Measurements from ENCODE around the gene ALPK1. TPM values are rescaled to one million over a fixed set of nuclear protein-coding genes. Genes with fewer than 3 reads are reported as not detected.

ALPK1 gene
- total and polyA plus RNA-seq, 2 experiments from 2014 or later = 0.10 to 0.49 TPM

GRCh38 chr4:112253382-112254000, 43.7 kb upstream of the ALPK1 start:
- H3K9me2 ChIP-seq (ENCODE audit: insufficient read depth) = no peaks in the 10 kb centered on the region
- H3K4me3 ChIP-seq = no peak overlapping the region
- DNase-seq (ENCODE audit: low spot score) (peak; percentile 42), ATAC-seq (peak; percentile 38)
- no peak for TF ChIP-seq CTCF (conservative IDR thresholded peaks at IDR 0.05; ENCODE audit: low read depth in 2 of 2)
- TF ChIP-seq, protein P1, sequence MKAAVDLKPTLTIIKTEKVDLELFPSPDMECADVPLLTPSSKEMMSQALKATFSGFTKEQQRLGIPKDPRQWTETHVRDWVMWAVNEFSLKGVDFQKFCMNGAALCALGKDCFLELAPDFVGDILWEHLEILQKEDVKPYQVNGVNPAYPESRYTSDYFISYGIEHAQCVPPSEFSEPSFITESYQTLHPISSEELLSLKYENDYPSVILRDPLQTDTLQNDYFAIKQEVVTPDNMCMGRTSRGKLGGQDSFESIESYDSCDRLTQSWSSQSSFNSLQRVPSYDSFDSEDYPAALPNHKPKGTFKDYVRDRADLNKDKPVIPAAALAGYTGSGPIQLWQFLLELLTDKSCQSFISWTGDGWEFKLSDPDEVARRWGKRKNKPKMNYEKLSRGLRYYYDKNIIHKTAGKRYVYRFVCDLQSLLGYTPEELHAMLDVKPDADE (IDR thresholded peaks at IDR 0.05) = no peak
- TF ChIP-seq ZNF462 (CRISPR knock-in tag; IDR thresholded peaks at IDR 0.05) = no peak
- no peak for TF ChIP-seq NANOG (IDR thresholded peaks at IDR 0.05; ENCODE audit: borderline replicate concordance)
- no peak for TF ChIP-seq CREB1 (CRISPR knock-in tag; IDR thresholded peaks at IDR 0.05; ENCODE audit: low read depth)
- no peak for TF ChIP-seq EZH2 (IDR thresholded peaks at IDR 0.05; ENCODE audit: low read depth, unreplicated experiment)
- TF ChIP-seq, protein P2, sequence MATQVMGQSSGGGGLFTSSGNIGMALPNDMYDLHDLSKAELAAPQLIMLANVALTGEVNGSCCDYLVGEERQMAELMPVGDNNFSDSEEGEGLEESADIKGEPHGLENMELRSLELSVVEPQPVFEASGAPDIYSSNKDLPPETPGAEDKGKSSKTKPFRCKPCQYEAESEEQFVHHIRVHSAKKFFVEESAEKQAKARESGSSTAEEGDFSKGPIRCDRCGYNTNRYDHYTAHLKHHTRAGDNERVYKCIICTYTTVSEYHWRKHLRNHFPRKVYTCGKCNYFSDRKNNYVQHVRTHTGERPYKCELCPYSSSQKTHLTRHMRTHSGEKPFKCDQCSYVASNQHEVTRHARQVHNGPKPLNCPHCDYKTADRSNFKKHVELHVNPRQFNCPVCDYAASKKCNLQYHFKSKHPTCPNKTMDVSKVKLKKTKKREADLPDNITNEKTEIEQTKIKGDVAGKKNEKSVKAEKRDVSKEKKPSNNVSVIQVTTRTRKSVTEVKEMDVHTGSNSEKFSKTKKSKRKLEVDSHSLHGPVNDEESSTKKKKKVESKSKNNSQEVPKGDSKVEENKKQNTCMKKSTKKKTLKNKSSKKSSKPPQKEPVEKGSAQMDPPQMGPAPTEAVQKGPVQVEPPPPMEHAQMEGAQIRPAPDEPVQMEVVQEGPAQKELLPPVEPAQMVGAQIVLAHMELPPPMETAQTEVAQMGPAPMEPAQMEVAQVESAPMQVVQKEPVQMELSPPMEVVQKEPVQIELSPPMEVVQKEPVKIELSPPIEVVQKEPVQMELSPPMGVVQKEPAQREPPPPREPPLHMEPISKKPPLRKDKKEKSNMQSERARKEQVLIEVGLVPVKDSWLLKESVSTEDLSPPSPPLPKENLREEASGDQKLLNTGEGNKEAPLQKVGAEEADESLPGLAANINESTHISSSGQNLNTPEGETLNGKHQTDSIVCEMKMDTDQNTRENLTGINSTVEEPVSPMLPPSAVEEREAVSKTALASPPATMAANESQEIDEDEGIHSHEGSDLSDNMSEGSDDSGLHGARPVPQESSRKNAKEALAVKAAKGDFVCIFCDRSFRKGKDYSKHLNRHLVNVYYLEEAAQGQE (IDR thresholded peaks at IDR 0.05; ENCODE audit: unreplicated experiment) = no peak
- TF ChIP-seq JUNB (IDR thresholded peaks at IDR 0.05; ENCODE audit: unreplicated experiment) = no peak
- no peak for TF ChIP-seq ZNF114 (CRISPR knock-in tag; IDR thresholded peaks at IDR 0.05)
- no peak for TF ChIP-seq EZH2phosphoT487 (IDR thresholded peaks at IDR 0.05; ENCODE audit: unreplicated experiment)
- no peak for TF ChIP-seq STAT1 (IDR thresholded peaks at IDR 0.05; ENCODE audit: unreplicated experiment)
- H3K36me3 Mint-ChIP-seq (ENCODE audit: low read depth) = peaks cover 5% of the 10 kb centered on the region; the same call in 2 of the 3 replicates
- 0 out of 2 replicates have a peak overlapping the region, but pooled peaks have one; percentile 18 for H3K27ac Mint-ChIP-seq
- H3F3A ChIP-seq (replicated peaks; ENCODE audit: low read depth) = no peaks in the 10 kb centered on the region
- H3K4me1 ChIP-seq (ENCODE audit: insufficient read depth) = peaks cover 11% of the 10 kb centered on the region
- H3K27ac ChIP-seq (ENCODE audit: low read depth) = no peak overlapping the region
- H3K27me3 ChIP-seq (ENCODE audit: insufficient read depth) = no peaks in the 10 kb centered on the region
- no peaks in the 10 kb centered on the region for H3K27me3 Mint-ChIP-seq (ENCODE audit: insufficient read depth, low read depth, poor library complexity)
- H3K9me3 Mint-ChIP-seq = no peaks in the 10 kb centered on the region
- H2AFZ ChIP-seq = no peak overlapping the region
- peaks cover 19% of the 10 kb centered on the region for H3K4me1 Mint-ChIP-seq
- no peak overlapping the region for H3K4me3 Mint-ChIP-seq
- H3K79me2 ChIP-seq (replicated peaks; ENCODE audit: insufficient read depth) = peaks cover 48% of the 10 kb centered on the region
- no peaks in the 10 kb centered on the region; the same call in 1 of the 2 replicates for H4K20me1 ChIP-seq (replicated peaks; ENCODE audit: insufficient read depth)
- H3K4me2 ChIP-seq = 0 out of 2 replicates have a peak overlapping the region, but pooled peaks have one; percentile 33
- H3K36me3 ChIP-seq (ENCODE audit: insufficient read depth) = no peaks in the 10 kb centered on the region

Data from GM23338 (cell line).